A673 (cell line): ENCODE measurements around the gene DCTN3.

ENCODE experiments used
- EZH2 ChIP-seq: fragments of 200-600 bp; sonication (generic); IDR thresholded peaks from 2 replicates; pipeline ENCODE4 v1.6.1; 2017; ENCODE audit warnings: borderline replicate concordance, low read depth, mild to moderate bottlenecking, mixed read lengths, antibody characterized with exemption, low read length; ENCODE audit not compliant: poor library complexity, severe bottlenecking
- TF ChIP-seq, protein P1 (sequence below): fragments of 300-800, 200-600 bp; sonication (generic); conservative IDR thresholded peaks from 2 replicates; pipeline ENCODE4 v1.5.1; 2017; ENCODE audit warnings: low read depth, mild to moderate bottlenecking, antibody characterized with exemption, low read length, moderate library complexity, mixed read lengths

DNA sequence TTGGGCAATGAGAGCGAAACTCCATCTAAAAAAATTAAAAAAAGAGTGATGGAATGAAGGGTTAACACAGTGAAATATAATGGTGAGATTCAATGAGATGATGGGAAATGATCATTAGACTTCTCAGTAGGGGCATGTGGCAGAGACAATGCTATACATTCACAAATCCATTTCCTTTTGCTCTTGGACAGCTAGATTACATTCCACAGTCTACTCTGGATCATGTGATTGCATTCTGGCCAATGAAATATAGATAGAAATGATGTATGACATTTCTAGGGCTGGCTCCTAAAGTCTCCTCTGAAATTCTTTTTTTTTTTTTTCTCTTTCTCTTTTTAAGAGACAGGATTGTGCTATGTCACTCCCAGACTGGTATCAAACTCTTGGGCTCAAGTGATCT, 22.4 kb upstream of the DCTN3 start:
- TF ChIP-seq, protein P1, sequence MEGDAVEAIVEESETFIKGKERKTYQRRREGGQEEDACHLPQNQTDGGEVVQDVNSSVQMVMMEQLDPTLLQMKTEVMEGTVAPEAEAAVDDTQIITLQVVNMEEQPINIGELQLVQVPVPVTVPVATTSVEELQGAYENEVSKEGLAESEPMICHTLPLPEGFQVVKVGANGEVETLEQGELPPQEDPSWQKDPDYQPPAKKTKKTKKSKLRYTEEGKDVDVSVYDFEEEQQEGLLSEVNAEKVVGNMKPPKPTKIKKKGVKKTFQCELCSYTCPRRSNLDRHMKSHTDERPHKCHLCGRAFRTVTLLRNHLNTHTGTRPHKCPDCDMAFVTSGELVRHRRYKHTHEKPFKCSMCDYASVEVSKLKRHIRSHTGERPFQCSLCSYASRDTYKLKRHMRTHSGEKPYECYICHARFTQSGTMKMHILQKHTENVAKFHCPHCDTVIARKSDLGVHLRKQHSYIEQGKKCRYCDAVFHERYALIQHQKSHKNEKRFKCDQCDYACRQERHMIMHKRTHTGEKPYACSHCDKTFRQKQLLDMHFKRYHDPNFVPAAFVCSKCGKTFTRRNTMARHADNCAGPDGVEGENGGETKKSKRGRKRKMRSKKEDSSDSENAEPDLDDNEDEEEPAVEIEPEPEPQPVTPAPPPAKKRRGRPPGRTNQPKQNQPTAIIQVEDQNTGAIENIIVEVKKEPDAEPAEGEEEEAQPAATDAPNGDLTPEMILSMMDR, result no peak
- TF ChIP-seq EZH2, result no peak
